GM12875 (cell line): ENCODE results near the gene MYCL.

Source experiments
- H3K4me3 ChIP-seq: one replicate; pipeline ENCODE4 v1.5.1; 2011; ENCODE audit warnings: low read depth, low read length, control low read depth
- CTCF ChIP-seq: IDR thresholded peaks from 2 replicates; pipeline ENCODE4 v1.5.1; 2011; ENCODE audit warnings: low read depth, mild to moderate bottlenecking, control low read depth, inconsistent platforms, low read length, moderate library complexity, borderline replicate concordance; ENCODE audit not compliant: insufficient read depth

Gene MYCL

GRCh38 chr1:39927538-39927937 lies 25.8 kb upstream of the MYCL start:
- H3K4me3 ChIP-seq: no peak overlapping the region
- TF ChIP-seq CTCF: no peak

DNA sequence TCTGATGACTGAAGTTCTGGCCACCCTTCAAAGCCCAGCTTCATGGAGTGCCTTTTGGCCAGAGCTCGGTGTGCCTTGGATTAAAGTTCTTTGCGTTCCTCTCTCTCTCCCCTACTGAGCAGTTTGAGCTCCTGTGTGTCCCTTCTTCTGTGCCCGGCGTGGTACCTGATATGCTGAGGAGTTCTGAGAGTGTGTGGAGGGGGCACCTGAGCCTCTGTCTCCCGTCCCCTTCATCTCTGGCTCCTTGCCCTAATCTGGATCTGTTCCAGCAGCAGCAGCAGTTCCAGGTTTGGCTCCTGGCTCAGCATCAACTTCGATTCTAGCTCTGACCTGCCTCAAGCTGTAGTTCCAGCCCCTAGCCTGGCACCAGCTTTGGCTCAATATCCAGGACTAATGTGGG lies 25.1 kb upstream of the MYCL start:
- TF ChIP-seq CTCF: no peak
- H3K4me3 ChIP-seq: no peak overlapping the region

GRCh38 chr1:39926343-39926793 lies 24.7 kb upstream of the MYCL start:
- no peak for TF ChIP-seq CTCF
- H3K4me3 ChIP-seq: no peak overlapping the region

DNA sequence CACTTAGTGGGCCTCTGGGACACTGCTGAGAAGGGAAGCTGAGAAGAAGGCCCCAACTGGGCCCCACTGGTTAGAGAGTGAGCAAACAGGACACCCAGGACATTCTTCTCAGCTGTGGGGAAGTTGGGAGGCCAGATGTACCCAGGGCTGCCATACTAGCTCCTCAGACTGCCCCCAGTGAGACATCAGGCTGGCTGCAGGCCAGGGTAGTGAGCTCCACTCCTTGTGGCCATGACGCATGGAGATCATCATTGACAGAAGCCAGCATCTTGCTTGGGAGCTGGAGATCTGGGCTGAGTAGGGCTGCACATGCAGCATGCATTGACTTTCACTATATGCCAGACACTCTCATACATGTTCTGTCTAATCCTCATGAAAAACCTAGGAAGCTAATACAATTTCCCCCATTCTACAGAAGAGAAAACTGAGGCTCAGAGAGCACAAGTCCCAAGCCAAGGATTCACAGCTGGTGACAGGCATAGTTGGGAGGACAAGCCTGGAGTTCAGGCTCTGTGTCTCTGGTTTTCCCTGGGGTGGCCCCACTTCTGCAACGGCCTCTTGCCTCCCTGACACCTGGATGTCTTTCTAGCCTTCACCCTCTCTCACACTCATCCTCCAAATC lies 24.1 kb upstream of the MYCL start:
- H3K4me3 ChIP-seq: no peak overlapping the region
- no peak for TF ChIP-seq CTCF

- TF ChIP-seq CTCF: no peak
- no peak overlapping the region for H3K4me3 ChIP-seq
Measured at GRCh38 chr1:39922251-39922688, 20.6 kb upstream of the MYCL start.

DNA sequence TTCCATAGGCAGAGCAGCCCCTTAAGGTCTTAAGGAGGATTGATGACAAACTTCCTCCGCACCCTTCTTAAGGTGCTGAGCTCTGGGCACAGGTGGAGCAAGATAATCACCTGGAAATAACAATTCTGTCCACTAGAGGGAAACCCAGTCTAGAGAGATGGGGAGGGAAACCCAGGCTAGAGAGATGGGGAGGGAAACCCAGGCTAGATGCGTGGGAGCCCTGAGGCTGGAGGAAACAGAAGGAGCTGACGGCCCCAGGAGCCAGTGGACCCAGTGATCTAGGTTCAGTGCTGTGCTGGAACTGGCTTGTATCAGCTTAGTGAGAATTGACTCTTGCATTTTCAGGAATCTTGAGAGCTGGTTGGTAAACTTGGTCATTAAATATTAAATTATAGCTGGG lies 17.8 kb upstream of the MYCL start:
- no peak overlapping the region for H3K4me3 ChIP-seq

GRCh38 chr1:39917825-39918224 lies 16.1 kb upstream of the MYCL start:
- no peak for TF ChIP-seq CTCF
- no peak overlapping the region for H3K4me3 ChIP-seq

More for the DNA sequence above, 17.8 kb upstream of the MYCL start:
- peak; percentile 52; the same call in 1 of the 2 replicates for TF ChIP-seq CTCF
